ENCODE results near the gene PPP2R5D.

Gene PPP2R5D

DNA sequence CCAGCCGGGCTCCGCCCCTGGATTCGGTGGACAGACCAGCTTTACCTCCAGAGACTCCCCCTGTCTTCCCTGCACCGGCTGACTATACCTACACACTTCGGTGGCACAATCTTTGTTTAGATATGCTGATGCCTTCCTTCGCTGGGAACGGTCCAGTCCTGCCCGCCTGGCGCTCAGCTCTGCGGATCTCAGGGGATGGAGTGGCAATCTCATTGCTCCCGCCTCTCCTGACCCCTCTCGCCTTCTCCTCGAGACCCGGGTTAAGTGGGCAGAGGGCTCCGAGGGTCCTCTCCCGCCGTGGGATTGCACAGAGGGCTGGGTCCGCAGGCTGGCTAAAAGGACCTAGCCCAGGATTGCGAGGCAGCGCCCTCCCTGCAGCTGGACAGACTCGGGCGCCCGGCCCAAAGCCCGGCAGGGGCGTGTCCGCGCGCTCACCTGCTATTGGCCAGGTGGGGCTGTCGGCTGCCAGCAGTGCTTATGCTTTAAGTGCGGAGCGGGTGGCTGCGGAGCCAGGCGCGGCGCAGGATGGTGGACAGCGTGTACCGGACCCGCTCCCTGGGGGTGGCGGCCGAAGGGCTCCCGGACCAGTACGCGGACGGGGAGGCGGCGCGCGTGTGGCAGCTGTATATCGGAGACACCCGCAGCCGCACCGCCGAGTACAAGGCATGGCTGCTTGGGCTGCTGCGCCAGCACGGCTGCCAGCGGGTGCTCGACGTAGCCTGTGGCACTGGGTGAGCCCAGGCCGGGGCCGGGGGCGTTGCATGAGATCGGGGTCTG, 23.9 kb upstream of the PPP2R5D start, which contains the start of gene GNMT:
TSS of gene GNMT (plus strand) at position 512 of the 777 bp plus-strand sequence. CDS start at position 526, 14 bp downstream.
- TF ChIP-seq, protein P1, sequence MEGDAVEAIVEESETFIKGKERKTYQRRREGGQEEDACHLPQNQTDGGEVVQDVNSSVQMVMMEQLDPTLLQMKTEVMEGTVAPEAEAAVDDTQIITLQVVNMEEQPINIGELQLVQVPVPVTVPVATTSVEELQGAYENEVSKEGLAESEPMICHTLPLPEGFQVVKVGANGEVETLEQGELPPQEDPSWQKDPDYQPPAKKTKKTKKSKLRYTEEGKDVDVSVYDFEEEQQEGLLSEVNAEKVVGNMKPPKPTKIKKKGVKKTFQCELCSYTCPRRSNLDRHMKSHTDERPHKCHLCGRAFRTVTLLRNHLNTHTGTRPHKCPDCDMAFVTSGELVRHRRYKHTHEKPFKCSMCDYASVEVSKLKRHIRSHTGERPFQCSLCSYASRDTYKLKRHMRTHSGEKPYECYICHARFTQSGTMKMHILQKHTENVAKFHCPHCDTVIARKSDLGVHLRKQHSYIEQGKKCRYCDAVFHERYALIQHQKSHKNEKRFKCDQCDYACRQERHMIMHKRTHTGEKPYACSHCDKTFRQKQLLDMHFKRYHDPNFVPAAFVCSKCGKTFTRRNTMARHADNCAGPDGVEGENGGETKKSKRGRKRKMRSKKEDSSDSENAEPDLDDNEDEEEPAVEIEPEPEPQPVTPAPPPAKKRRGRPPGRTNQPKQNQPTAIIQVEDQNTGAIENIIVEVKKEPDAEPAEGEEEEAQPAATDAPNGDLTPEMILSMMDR (IDR thresholded peaks at IDR 0.05), result peak; percentile 29
- no peak for TF ChIP-seq ZFX (IDR thresholded peaks at IDR 0.05; ENCODE audit: borderline replicate concordance)
- H3K27ac ChIP-seq, result peak within 1 kb of the TSS; percentile 84

DNA sequence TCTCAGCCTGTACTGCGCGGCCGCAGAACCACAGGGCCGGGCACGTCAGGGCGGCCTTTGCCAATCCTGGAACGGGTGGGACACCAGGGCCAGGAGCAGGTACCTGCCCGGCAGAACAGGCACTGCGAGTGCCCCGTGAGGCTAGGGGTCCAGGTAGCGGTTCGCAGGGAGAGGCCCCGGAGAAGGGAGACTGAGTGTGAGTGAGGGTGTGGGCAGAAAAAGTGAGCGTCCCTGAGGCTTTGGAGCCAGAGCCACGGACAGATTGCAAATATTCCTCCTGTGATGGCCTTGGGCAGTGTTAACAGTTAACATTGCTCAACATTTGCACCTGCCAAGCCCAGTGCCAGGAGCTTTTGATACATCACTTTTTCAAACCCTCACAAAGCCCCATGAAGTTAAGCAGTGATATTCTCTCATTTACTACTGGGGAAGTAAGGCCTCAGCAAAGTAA, 23.3 kb upstream of the PPP2R5D start:
- H3K27ac ChIP-seq, result peak overlapping the region; percentile 84
- TF ChIP-seq, protein P1 (IDR thresholded peaks at IDR 0.05), result no peak
- no peak for TF ChIP-seq ZFX (IDR thresholded peaks at IDR 0.05; ENCODE audit: borderline replicate concordance)

DNA sequence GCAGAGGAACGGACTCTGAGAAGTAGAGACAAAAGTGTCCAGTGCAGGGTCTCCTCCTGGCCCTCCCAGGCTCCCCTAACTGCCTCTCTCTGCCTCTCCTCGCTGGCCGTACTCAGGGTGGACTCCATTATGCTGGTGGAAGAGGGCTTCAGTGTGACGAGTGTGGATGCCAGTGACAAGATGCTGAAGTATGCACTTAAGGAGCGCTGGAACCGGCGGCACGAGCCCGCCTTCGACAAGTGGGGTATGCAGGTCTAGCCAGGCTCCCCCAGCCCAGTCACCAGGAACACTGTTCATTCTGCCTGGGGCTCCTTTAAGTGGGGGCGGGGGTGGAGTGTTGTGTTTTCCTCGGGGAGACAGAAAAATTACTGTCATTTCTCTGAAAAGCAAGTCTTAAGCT, 22.3 kb upstream of the PPP2R5D start:
- TF ChIP-seq ZFX (IDR thresholded peaks at IDR 0.05; ENCODE audit: borderline replicate concordance), result no peak
- TF ChIP-seq, protein P1 (IDR thresholded peaks at IDR 0.05), result no peak
- H3K27ac ChIP-seq, result peak overlapping the region; percentile 84

DNA sequence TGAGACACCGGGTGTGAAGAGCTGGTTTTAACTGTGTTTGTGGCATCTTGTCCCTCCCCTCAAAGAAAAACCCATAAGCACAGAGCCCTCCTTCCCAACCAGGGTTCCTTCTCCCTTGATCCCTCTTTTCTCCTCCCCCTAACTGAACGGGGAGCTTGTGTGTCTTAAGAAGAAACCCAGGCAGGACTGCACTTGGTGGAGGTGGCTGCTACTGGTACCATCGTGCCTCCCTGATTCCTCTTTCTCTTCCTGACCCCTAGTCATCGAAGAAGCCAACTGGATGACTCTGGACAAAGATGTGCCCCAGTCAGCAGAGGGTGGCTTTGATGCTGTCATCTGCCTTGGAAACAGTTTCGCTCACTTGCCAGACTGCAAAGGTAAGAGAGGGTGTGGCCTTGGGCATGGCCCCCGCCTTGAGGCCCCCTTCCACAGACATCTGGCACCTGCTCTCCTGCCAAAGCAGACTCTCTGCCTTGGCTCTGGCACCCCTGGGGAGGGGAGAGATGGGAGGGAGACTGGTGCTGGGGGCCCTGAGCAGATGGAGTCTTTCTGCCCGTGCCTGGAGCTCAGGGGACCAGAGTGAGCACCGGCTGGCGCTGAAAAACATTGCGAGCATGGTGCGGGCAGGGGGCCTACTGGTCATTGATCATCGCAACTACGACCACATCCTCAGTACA, 21.7 kb upstream of the PPP2R5D start:
- no peak for TF ChIP-seq ZFX (IDR thresholded peaks at IDR 0.05; ENCODE audit: borderline replicate concordance)
- H3K27ac ChIP-seq, result peak overlapping the region; percentile 84; the same call in 1 of the 2 replicates

DNA sequence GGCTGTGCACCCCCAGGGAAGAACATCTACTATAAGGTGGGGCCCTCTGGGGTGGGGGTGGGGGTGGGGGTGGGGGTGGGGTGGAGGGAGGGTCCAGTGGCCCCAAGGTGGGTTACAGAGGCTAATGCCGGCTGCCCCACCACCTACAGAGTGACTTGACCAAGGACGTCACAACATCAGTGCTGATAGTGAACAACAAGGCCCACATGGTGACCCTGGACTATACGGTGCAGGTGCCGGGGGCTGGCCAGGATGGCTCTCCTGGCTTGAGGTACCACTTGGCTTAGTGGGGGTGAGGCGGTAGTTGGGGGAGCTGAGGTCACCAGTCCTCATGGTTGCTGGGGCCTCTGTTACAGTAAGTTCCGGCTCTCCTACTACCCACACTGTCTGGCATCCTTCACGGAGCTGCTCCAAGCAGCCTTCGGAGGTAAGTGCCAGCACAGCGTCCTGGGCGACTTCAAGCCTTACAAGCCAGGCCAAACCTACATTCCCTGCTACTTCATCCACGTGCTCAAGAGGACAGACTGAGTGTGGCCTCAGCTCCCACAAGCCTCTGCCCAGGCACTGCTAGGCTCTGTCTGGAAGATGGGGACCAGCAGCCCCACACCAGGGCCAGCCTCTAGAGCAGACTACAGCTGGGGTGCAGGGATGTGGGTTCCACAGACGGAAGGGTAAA, 21.1 kb upstream of the PPP2R5D start:
- TF ChIP-seq, protein P1 (IDR thresholded peaks at IDR 0.05), result no peak
- no peak for TF ChIP-seq ZFX (IDR thresholded peaks at IDR 0.05; ENCODE audit: borderline replicate concordance)
- no peak overlapping the region for H3K27ac ChIP-seq

DNA sequence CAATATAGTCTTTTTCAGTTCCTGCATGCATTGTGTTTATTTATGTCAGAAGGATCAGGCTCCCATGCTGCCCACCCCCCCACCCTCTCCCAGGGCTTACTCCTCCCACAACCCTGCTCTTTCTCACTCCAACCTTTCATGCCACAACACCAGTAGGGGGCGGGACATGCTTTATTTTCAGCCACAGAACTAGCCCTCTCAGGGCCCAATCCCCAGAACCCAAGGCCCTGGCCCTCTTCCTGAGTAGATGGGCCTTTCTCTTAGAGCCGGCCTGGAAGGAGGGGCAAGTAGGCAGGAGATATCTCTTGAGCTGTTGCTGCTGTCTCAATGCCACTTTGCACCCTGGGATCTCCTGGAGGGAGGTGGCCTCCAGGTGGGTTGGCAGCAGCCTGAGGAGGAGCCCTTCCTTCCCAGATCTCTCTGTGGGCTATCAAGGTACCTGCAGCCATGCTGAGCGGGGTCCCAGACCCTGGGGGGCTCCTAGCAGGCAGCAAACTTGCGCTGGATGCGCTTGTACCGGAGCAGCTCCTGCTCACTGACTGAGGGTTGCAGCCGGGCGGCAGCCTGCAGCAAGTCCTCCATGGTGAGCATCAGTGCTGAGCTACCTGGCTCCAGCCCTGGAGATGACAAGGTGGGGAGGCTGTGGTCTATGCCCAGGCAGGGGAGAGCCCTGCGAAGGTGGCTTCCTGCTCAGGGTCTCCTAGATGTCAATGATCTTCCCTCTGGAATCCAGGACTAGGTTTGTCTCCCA, 20.3 kb upstream of the PPP2R5D start:
- TF ChIP-seq, protein P1 (IDR thresholded peaks at IDR 0.05), result peak; percentile 37
- TF ChIP-seq ZFX (IDR thresholded peaks at IDR 0.05; ENCODE audit: borderline replicate concordance), result no peak
- no peak overlapping the region for H3K27ac ChIP-seq

DNA sequence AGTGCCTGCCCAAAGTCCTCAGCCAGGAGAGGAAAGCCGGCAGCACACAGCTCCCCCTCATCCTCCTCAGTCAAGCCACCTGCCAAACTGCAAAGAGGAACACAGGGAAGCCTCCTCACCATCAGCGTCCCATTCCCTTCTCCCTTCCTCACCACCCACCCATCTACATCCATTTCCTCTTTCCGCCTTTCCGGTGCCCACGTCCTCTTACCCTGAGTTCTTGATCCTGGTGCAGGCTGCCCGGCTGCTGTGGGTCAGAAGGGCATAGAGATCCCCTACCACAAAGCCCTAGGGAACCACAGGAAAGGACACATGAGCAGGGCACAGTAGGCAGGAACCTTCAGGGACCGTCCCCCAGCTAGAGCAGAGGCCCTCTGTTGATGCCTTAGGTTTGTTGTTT, 17.8 kb upstream of the PPP2R5D start:
- H3K27ac ChIP-seq, result no peak overlapping the region
- TF ChIP-seq ZFX (IDR thresholded peaks at IDR 0.05; ENCODE audit: borderline replicate concordance), result no peak
- TF ChIP-seq, protein P1 (IDR thresholded peaks at IDR 0.05), result no peak

All from 22Rv1 (cell line).